Spleen (tissue), 7 donors: ENCODE data around the gene NCAN.

Experiments used
- POLR2AphosphoS5 ChIP-seq, 3 donors: sonication (generic); formaldehyde crosslinking; IDR thresholded peaks; one replicate each; pipeline ENCODE4 v1.5.1; 2017; ENCODE audit warnings: antibody characterized with exemption in 3 of 3
- TF ChIP-seq, protein P1 (sequence below), 11 experiments: fragments of 200-600 bp in 7 of 11; fragments of 450-650 bp in 4 of 11; sonication (generic) in 4 of 11; IDR thresholded peaks in 8 of 11; conservative IDR thresholded peaks in 3 of 11; 1 replicate in 7 of 11; 2 replicates in 4 of 11; pipeline versions ENCODE4 v1.4.0 to v1.8.0; 2016 to 2021; ENCODE audit warnings: antibody characterized with exemption in 11 of 11, inconsistent platforms in 4 of 11, mild to moderate bottlenecking in 1 of 11
- donor health status: DM: no; HTN: no; CAD: no; lungs with moderate emphysema.
- donor health status: DM: no; HTN: no; CAD: no.
- donor health status: DM: no; HTN: no; CAD: no.

DNA sequence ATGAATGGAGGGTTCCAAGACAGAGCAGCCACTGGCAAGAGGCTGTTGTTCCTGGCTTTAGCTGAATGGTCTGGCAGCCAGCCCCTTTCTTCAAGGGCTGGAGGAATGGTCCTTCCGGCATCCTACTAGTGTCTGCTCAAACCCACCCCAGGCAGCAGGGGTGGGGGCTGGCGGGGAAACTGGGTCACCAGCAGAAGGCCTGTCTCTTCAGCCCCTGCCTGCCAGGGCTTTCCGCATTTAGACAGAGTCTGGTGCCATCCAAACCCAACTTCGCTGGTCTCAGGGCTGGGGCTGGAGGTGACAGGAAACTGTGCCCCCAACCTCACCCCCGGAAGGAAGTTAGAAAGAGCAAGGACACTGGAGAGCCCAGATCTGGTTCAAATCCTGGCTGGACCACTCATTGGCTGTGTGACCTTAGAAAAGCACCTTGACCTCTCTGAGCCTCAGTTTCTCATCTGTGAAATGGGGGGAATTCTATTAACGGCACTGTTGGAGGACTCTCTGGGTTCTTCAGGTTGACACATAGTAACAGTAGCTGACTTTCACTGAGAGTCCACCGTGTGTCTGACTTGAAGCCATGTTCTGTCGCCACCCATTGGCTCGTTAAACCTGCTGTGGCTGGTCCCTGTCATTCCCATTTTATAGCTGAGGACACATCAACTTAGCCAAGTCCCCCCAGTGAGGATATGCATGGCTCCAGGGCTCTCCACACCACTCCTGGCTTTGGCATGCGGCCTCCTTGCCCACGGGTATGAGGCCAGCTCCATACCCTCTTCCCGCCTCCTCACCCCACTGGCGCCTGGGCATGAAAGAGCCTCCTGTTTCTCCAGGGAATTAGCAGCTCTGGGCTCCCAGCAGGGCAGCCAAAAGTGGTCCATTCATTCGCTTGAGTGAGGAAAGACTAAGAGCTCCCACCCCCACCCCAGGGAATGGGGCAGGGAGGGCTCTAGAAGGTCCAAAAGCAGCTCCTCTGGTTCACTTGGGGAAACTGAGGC lies 6.0 kb upstream of the NCAN start:
- TF ChIP-seq, protein P1, sequence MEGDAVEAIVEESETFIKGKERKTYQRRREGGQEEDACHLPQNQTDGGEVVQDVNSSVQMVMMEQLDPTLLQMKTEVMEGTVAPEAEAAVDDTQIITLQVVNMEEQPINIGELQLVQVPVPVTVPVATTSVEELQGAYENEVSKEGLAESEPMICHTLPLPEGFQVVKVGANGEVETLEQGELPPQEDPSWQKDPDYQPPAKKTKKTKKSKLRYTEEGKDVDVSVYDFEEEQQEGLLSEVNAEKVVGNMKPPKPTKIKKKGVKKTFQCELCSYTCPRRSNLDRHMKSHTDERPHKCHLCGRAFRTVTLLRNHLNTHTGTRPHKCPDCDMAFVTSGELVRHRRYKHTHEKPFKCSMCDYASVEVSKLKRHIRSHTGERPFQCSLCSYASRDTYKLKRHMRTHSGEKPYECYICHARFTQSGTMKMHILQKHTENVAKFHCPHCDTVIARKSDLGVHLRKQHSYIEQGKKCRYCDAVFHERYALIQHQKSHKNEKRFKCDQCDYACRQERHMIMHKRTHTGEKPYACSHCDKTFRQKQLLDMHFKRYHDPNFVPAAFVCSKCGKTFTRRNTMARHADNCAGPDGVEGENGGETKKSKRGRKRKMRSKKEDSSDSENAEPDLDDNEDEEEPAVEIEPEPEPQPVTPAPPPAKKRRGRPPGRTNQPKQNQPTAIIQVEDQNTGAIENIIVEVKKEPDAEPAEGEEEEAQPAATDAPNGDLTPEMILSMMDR (IDR thresholded peaks at IDR 0.05 in 8 of 11, conservative IDR thresholded peaks at IDR 0.05 in 3 of 11) = no peak
- no peak for TF ChIP-seq POLR2AphosphoS5 (IDR thresholded peaks at IDR 0.05)
